SW480 (cell line): ENCODE data around the gene BACE2.
A peak's percentile ranks its signal among the peaks of the same experiment; 100 is the strongest.

Experiments
- DNase-seq: peaks from one replicate; pipeline ENCODE4 v3.0.0-alpha.2; 2016; ENCODE audit warnings: low spot score

BACE2 gene

DNA sequence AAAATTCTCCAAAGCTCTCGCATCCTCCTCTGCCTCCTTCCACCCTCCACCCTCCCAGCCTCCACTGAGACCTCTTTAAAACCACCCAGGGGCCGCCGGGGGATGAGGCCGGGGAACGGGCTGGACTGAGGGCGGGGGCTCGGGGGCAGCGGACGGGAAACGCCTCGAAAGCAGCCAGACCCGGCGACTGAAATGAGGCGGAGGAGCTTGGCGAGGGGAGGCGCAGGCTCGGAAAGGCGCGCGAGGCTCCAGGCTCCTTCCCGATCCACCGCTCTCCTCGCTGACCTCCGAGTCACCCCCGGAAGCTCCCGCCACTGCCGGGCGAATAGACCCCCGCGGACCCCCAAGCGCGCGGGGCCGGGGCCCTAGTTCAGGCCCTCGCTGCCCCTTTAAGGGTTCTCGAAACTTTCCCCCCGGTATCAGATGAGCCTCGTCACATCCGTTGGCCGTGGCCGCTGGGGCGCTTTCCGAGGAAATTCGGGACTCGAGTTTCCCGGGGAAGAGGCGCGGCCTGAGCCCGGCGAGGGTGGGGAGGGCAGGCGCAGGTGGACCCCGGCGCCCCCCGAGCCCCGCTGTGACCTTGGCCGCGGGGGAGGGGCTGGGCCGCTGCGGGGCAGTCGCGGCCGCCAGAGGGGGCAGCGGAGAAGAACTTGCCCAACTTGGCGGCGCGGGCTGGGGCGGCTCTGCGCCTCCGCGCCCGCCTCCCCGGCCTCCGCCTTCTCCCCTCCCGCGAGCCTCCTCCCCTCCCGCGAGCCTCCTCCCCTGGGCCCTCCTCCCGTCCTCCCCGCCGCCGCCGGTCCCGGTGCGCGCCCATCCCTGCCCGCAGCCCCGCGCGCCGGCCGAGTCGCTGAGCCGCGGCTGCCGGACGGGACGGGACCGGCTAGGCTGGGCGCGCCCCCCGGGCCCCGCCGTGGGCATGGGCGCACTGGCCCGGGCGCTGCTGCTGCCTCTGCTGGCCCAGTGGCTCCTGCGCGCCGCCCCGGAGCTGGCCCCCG is at the start of gene BACE2:
Gene BACE2, plus strand, starts transcription at position 813 of the 995 bp plus-strand sequence. Its CDS starts 104 bp downstream, at position 917.
- DNase-seq, result peak; percentile 79

GRCh38 chr21:41119901-41120300 is 48.1 kb upstream of the BACE2 start:
- no peak for DNase-seq

DNA sequence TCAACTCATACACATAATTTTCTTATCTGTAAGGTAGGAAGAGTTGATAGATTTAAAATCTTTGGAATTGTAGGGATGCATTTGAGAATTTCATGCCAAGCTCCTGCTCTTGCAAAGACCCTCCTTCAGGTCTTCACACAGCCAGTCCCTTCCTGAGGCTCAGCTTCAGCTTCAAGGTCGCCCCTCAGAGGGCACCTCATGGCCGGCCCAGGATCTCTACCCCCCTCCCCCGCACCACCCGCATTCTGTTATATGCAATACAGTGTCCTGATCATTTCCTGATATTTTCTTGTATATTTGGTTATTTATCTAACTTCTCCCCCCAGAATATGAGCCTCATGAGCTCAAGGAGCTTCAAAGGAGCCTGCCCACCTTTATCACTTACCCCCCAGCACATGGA is 47.0 kb upstream of the BACE2 start:
- DNase-seq, result no peak

DNA sequence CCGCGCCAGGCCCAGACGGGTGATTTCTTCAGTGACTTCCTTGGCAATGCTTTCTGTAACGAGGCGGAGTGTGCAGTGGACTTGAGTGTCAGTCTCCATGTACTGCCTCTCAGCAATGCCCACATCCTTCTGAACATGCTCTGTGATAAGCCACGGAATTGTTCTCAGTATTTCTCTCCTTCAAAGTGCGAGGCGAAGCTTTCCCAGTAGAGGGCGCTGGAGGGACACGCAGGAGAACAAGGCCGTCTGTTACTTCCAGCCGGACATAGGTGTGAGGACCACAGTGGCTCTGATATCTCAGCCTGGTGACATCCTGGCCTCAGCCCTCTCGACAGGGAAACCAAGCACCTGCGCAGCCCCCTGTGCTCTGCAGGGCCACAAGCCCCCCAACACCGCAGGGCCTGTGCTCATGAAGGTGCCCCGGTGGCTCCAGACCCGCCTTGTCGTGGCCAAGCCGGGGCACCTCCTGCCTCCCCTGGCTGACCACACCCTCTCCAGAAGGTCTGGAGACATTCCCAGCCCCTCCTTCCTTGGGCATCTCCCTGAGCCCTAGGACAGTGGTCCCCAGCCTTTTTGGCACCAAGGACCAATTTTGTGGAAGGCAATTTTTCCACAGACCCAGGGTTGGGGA is 46.1 kb upstream of the BACE2 start:
- DNase-seq, result peak; percentile 81

DNA sequence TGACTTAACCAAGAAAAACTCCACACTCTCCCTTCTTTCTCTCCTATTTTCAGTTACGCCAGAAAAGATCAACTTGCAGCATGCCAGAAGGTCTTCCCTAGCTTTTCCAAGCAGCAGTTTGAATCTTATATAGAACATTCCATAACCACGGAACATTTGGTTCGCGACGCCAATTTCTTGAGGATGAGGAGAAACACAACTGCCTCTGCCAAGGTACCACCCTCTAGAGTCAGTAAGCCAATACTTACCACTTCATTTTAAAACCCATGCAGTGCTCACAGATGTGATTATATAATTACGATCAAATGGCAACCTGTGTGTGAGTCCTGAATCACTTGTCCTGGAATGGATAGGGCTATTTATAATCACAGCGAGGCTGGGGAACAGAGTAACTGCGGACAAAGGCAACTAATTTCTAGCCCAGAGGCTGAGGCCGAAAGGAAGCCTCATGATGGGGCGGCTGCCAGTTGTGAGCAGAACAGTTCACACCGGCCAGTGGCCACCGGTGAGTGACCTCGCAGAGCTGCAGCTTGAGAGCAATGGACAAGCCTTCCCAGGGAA is 43.2 kb upstream of the BACE2 start:
- DNase-seq, result no peak

DNA sequence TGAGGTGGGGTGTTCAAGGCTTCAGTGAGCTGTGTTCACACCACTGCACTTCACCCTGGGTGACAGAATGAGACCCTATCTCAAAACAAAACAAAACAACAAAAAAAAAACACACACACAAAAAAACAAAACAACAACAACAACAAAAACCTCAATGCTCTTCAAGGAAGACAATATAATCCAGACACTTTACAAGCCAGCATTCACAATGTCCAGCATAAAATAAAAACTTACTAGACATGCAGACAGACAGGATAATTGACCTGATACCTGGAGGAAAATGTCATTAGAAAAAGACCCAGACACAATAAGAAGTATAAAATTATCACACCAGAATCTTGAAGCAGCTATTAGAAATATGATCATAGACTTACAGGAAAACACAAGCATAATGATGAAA is 39.0 kb upstream of the BACE2 start:
- no peak for DNase-seq

GRCh38 chr21:41130883-41131282 is 37.1 kb upstream of the BACE2 start:
- DNase-seq, result no peak

DNA sequence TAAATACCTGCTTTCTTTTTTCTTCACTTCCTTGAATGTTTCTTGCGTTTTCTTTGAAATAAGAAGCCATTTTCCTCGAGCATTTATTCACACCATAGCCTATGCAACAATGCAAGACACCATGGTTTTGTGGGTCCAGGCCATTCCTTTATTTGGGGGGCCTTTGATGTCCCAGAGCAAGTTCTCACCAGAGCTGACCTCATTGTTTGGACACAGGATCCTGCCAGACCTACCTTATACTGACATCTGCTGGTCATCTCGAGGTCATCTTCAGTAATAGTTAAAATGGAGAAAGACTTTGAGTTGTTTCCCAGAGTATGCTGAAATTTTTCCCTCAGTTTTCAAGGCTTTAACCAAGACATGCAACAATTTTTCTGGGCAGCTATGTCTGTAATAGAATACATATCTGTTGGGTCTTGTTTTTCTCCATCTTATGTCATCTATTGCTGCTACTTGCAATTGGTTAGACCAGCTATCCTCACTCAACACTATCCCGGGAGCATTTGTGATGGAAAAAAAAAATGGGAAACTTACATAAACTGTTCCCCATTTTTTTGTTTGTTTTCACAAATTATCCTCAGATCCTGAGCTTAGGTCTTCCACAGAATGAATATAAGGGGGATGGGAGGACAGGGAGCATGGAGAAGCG is 34.0 kb upstream of the BACE2 start:
- DNase-seq, result peak; percentile 74

DNA sequence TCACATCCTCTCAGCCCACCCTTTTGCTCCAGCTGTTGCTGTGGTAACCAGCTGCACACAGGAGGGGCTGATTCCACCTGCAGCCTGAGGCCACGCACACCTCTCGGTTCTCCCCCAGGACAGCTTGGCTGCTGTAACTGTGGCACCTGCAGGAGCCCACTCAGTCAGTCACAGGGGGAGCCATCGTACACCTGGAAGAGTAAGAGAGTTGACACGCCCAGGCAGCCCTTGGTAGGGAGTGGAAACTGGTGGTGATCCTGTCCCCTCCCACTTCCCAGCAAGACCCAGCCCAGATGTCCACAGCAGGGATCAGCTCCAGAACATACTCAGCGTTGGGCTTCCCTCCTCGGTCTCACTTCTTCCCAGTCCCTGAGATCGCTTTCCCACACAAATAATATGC is 32.2 kb upstream of the BACE2 start:
- DNase-seq, result peak; percentile 31

GRCh38 chr21:41136286-41136685 is 31.7 kb upstream of the BACE2 start:
- no peak for DNase-seq

- no peak for DNase-seq
Measured at GRCh38 chr21:41137401-41137800, 30.6 kb upstream of the BACE2 start.

GRCh38 chr21:41137889-41138288 is 30.1 kb upstream of the BACE2 start:
- DNase-seq, result no peak

GRCh38 chr21:41138711-41139110 is 29.2 kb upstream of the BACE2 start:
- no peak for DNase-seq

GRCh38 chr21:41139275-41139674 is 28.7 kb upstream of the BACE2 start:
- no peak for DNase-seq

GRCh38 chr21:41139951-41140350 is 28.0 kb upstream of the BACE2 start:
- no peak for DNase-seq

DNA sequence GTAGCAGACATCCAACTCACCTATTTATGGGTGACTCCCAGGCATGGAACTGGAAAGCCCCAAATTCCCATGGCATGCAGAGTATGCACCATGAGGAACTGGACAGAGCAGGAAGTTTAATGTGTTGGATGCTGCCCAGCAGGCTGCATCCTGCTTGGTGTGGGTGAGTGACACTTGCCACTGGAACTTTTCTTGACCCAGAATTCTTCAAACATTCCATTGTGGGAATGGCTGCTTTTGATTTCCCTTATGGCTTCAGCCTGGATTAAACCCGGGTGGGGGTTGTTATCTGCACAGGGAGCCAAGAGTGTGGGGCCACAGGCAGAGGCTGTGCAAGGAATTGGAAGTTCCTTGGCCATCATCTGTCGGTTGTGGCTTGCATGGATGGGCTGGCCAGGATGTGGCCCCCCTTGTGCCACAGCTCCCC is 26.9 kb upstream of the BACE2 start:
- peak; percentile 69 for DNase-seq

GRCh38 chr21:41142051-41142795 is 25.7 kb upstream of the BACE2 start:
- DNase-seq, result peak; percentile 89

- no peak for DNase-seq
Measured at GRCh38 chr21:41143596-41144325, 24.2 kb upstream of the BACE2 start.

- DNase-seq, result no peak
Measured at GRCh38 chr21:41147096-41147978, 20.6 kb upstream of the BACE2 start.

DNA sequence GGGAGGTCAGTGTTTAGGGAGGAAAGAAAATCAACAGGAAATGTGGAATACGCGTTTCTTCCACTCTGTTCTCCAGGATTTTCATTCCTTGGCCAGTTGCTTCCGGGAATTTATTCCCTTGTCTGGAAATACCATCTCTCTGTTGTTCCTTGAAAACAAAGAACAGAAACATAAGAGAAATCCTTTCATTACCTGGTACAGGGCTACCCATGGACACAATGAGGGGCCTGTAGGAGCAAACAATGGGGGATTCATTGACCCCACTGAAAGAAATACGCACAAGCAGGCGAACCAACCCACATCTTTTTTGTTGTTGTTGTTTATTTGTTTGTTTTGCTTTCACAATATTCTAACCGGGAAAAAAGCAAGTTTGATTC is 20.0 kb upstream of the BACE2 start:
- no peak for DNase-seq
